GM12878 (cell line): ENCODE data around the gene IDH3A. TPM values are rescaled to one million over a fixed set of nuclear protein-coding genes. Genes with fewer than 3 reads are reported as not detected.

Source experiments
- ATAC-seq: fragments of 200-7000 bp; cut with Tn5 transposase; 3 replicates; pipeline ENCODE4 v1.9.1; 2020; ENCODE audit warnings: mild to moderate bottlenecking, moderate library complexity
- BruUV-seq: library from RNA; stranded (reverse); fragments of 400-500 nt; replicated peaks from 2 replicates; lab custom pipeline; 2021; lab: Mats Ljungman, UMichigan
- CTCF ChIA-PET: fragments of 300-600 bp; sonication (Branson Sonifier 250); formaldehyde crosslinking; extraction: SDS; loops from one replicate; lab custom pipeline; 2021; ENCODE audit warnings: inconsistent platforms; lab: Yijun Ruan, JAX
- POLR2A ChIA-PET: fragments of 350-600 bp; formaldehyde crosslinking; extraction: SDS; loops from one replicate; lab custom pipeline; 2021; ENCODE audit warnings: inconsistent platforms; lab: Charles Lee
- RAD21 ChIA-PET: fragments of 300-600 bp; sonication (Branson Sonifier 250); formaldehyde crosslinking; loops from one replicate; lab custom pipeline; 2023; ENCODE audit warnings: antibody characterized with exemption; ENCODE audit not compliant: unreplicated experiment; lab: Charles Lee
- SMC1A ChIA-PET: fragments of 300-600 bp; sonication (Branson Sonifier 250); formaldehyde crosslinking; loops from one replicate; lab custom pipeline; 2023; ENCODE audit not compliant: unreplicated experiment, uncharacterized antibody; lab: Charles Lee
- DNase-seq: peaks from one replicate; pipeline ENCODE4 v3.0.0-alpha.2; 2011; ENCODE audit warnings: low read depth, low spot score
- FAIRE-seq: peaks from 3 replicates; lab custom pipeline; 2011; peaks lifted over from hg19 to GRCh38; lab: Jason Lieb, UNC
- H2AFZ ChIP-seq: 2 replicates; pipeline ENCODE4 v1.6.0; 2011; ENCODE audit warnings: low read depth, low read length, control low read depth; ENCODE audit not compliant: control insufficient read depth
- H3K27ac ChIP-seq: 2 replicates; pipeline ENCODE4 v1.5.1; 2011; ENCODE audit warnings: control low read depth; ENCODE audit not compliant: control insufficient read depth, insufficient read depth
- H3K27me3 ChIP-seq, 2 experiments: replicated peaks in 1 of 2; 2 replicates each; pipeline versions ENCODE4 v1.6.0 to v1.6.1; 2011; ENCODE audit warnings: low read length in 1 of 2; ENCODE audit not compliant: control insufficient read depth in 2 of 2, insufficient read depth in 2 of 2
- H3K36me3 ChIP-seq, 2 experiments: 2 replicates each; pipeline ENCODE4 v1.5.1; 2011; ENCODE audit warnings: low read length in 1 of 2; ENCODE audit not compliant: control insufficient read depth in 2 of 2, insufficient read depth in 2 of 2
- H3K4me1 ChIP-seq: 2 replicates; pipeline ENCODE4 v1.6.1; 2011; ENCODE audit warnings: mild to moderate bottlenecking, low read length, moderate library complexity, mixed read lengths; ENCODE audit not compliant: control insufficient read depth, insufficient read depth
- H3K4me2 ChIP-seq: 2 replicates; pipeline ENCODE4 v1.6.0; 2011; ENCODE audit warnings: control low read depth; ENCODE audit not compliant: control insufficient read depth, insufficient read depth
- H3K4me3 ChIP-seq: fragments of 200-600 bp; sonication (generic); 2 replicates; pipeline ENCODE4 v1.5.1; 2016
- H3K79me2 ChIP-seq: 2 replicates; pipeline ENCODE4 v1.6.0; 2011; ENCODE audit warnings: low read length; ENCODE audit not compliant: control insufficient read depth, insufficient read depth
- H3K9ac ChIP-seq: 2 replicates; pipeline ENCODE4 v1.8.0; 2011; ENCODE audit warnings: low read length, control low read depth, mixed read lengths; ENCODE audit not compliant: control insufficient read depth, insufficient read depth
- H3K9me3 ChIP-seq: replicated peaks from 3 replicates; pipeline ENCODE4 v1.5.1; 2011; ENCODE audit warnings: mild to moderate bottlenecking, low read length; ENCODE audit not compliant: control insufficient read depth, insufficient read depth
- H4K20me1 ChIP-seq: 2 replicates; pipeline ENCODE4 v1.6.0; 2011; ENCODE audit not compliant: control insufficient read depth, insufficient read depth
- BCLAF1 ChIP-seq: fragments of 450-650 bp; IDR thresholded peaks from 2 replicates; pipeline ENCODE4 v1.6.1; 2017; ENCODE audit warnings: antibody characterized with exemption, mild to moderate bottlenecking, moderate library complexity
- CBX5 ChIP-seq: sonication (generic); IDR thresholded peaks from 2 replicates; pipeline ENCODE4 v1.6.1; 2016; ENCODE audit warnings: low read depth, moderate library complexity, mild to moderate bottlenecking, inconsistent platforms
- CEBPB ChIP-seq, 2 experiments: fragments of 150-350 bp in 1 of 2; IDR thresholded peaks; 2 replicates each; pipeline ENCODE4 v1.6.1; 2012 to 2014; ENCODE audit warnings: low read depth in 2 of 2, low read length in 2 of 2, borderline replicate concordance in 1 of 2, inconsistent platforms in 1 of 2
- CHD4 ChIP-seq: fragments of 200-600 bp; sonication (generic); IDR thresholded peaks from 2 replicates; pipeline ENCODE4 v1.6.1; 2016; ENCODE audit warnings: mild to moderate bottlenecking
- CREM ChIP-seq: IDR thresholded peaks from 2 replicates; pipeline ENCODE4 v1.6.1; 2014; ENCODE audit warnings: antibody characterized with exemption, low read depth
- E2F4 ChIP-seq: IDR thresholded peaks from 2 replicates; pipeline ENCODE4 v1.6.1; 2012; ENCODE audit warnings: low read depth, low read length, improper control_type of control experiment
- E4F1 ChIP-seq: fragments of 450-650 bp; IDR thresholded peaks from 2 replicates; pipeline ENCODE4 v1.6.1; 2018; ENCODE audit warnings: borderline replicate concordance, mild to moderate bottlenecking; ENCODE audit not compliant: partially characterized antibody
- FOS ChIP-seq: IDR thresholded peaks from 3 replicates; pipeline ENCODE4 v1.6.1; 2011; ENCODE audit warnings: borderline replicate concordance; ENCODE audit not compliant: insufficient read length; ENCODE audit errors: extremely low read depth
- HDAC6 ChIP-seq: fragments of 200-600 bp; sonication (generic); IDR thresholded peaks from one replicate; pipeline ENCODE4 v1.8.0; 2017; ENCODE audit warnings: antibody characterized with exemption; ENCODE audit not compliant: unreplicated experiment
- KLF5 ChIP-seq: fragments of 450-650 bp; IDR thresholded peaks from 2 replicates; pipeline ENCODE4 v1.6.1; 2014; ENCODE audit warnings: mild to moderate bottlenecking; ENCODE audit not compliant: partially characterized antibody
- NFYA ChIP-seq: IDR thresholded peaks from 2 replicates; pipeline ENCODE4 v1.6.1; 2011; ENCODE audit warnings: low read depth, mild to moderate bottlenecking, low read length, improper control_type of control experiment, borderline replicate concordance
- RUNX3 ChIP-seq: IDR thresholded peaks from 2 replicates; pipeline ENCODE4 v1.6.1; 2012; ENCODE audit warnings: low read length, inconsistent platforms
- SMAD1 ChIP-seq: fragments of 450-650 bp; IDR thresholded peaks from 2 replicates; pipeline ENCODE4 v1.6.1; 2018; ENCODE audit warnings: mild to moderate bottlenecking, low read depth; ENCODE audit not compliant: partially characterized antibody
- SUPT20H ChIP-seq: IDR thresholded peaks from 2 replicates; pipeline ENCODE4 v1.6.1; 2011; ENCODE audit warnings: low read depth, mild to moderate bottlenecking, low read length, moderate library complexity, borderline replicate concordance; ENCODE audit not compliant: control insufficient read depth
- TARDBP ChIP-seq: IDR thresholded peaks from 2 replicates; pipeline ENCODE4 v1.6.1; 2016; ENCODE audit warnings: borderline replicate concordance
- USF2 ChIP-seq: IDR thresholded peaks from 2 replicates; pipeline ENCODE4 v1.6.1; 2011; ENCODE audit warnings: low read depth, low read length, improper control_type of control experiment, borderline replicate concordance
- ZNF207 ChIP-seq: fragments of 450-650 bp; IDR thresholded peaks from 2 replicates; pipeline ENCODE4 v1.6.1; 2014; ENCODE audit warnings: antibody characterized with exemption, mild to moderate bottlenecking, borderline replicate concordance
- WGBS: methylation state at CpG from one replicate; pipeline ENCODE4 v1.1.6; 2016; ENCODE audit warnings: low lambda C conversion rate; ENCODE audit not compliant: insufficient replicate concordance, insufficient coverage; ENCODE audit errors: missing lambda C conversion rate; 5-methylcytosine and 5-hydroxymethylcytosine counted together
- in situ Hi-C: fragments of 300-500 bp; cut with MboI; formaldehyde crosslinking; loops from 9 replicates; pipeline ENCODE4 v1.14.3; 2018; ENCODE audit warnings: mixed read lengths
- intact Hi-C: fragments of 100-400 bp; cut with micrococcal nuclease; formaldehyde crosslinking; loops from one replicate; pipeline ENCODE4 v1.14.2; 2022; ENCODE audit not compliant: unreplicated experiment
- polyA plus RNA-seq, 11 experiments: library from polyadenylated mRNA; depleted of rRNA in 4 of 11; unstranded in 6 of 11; stranded (reverse) in 5 of 11; fragments of >200 nt; fragmentation: Nextera tagmentation in 4 of 11; fragmentation: Illumina TruSeq in 1 of 11; extraction: Ambion mirVana in 4 of 11; extraction: Trizol in 1 of 11; gene quantifications; 1 replicate in 1 of 11; 2 replicates in 10 of 11; pipeline versions ENCODE4 v1.2.1 to v1.2.3, GENCODE V29; 2011 to 2016; ENCODE audit warnings: inconsistent platforms in 2 of 11, missing spikeins in 2 of 11, low read depth in 1 of 11
- total RNA-seq, 4 experiments: library from RNA; depleted of rRNA in 3 of 4; stranded (reverse); fragments of >200 nt in 3 of 4; fragmentation: Illumina TruSeq in 1 of 4; extraction: Trizol in 1 of 4; gene quantifications; 2 replicates each; pipeline versions ENCODE4 v1.2.1 to v1.2.3, GENCODE V29; 2013 to 2021

The IDH3A gene
- total and polyA plus RNA-seq, 10 of the 15 experiments (the other 5 are each of a cell fraction or from before 2014, with no cell fraction given): 83.9 to 254 (median 195) TPM

- ATAC-seq (peak; percentile 25), FAIRE-seq (no peak), DNase-seq (no peak)
- Histone ChIP-seq H3K27ac (no peak overlapping the region), H2AFZ (no peak overlapping the region; the same call in 1 of the 2 replicates), H3K36me3 (peaks cover 12 to 15% of the 10 kb centered on the region in 2 experiments; a peak in 3 of 4 replicates), H3K79me2 (no peaks in the 10 kb centered on the region), H3K9me3 (peaks cover 8% of the 10 kb centered on the region; the same call in 2 of the 3 replicates), H3K27me3 (no peaks in the 10 kb centered on the region), H3K4me1 (peaks cover 53% of the 10 kb centered on the region), H3K4me2 (no peak overlapping the region; the same call in 1 of the 2 replicates), H4K20me1 (no peaks in the 10 kb centered on the region), H3K4me3 (no peak overlapping the region), H3K9ac (no peak overlapping the region)
- ChIA-PET POLR2A (interaction anchor here (4.1 to 8.0 kb wide), 2 partner anchors 19 to 25 kb away, joined by 19 to 75 read pairs; partner anchors contain the start of gene IDH3A), RAD21 (interaction anchor here (1.1 to 3.2 kb wide), 5 partner anchors 19 to 66 kb away, joined by 3 to 18 read pairs (median 5); partner anchors contain the start of gene CIB2), SMC1A (interaction anchor here (0.9 to 13.7 kb wide), 4 partner anchors 10 to 39 kb away, joined by 3 to 152 read pairs (median 11); partner anchors contain the start of gene IDH3A), CTCF (interaction anchor here (1.2 to 10.1 kb wide), 7 partner anchors 10 to 214 kb away, joined by 3 to 108 read pairs (median 13); partner anchors contain the start of gene CIB2)
- no TSS peak for BruUV-seq
- intact Hi-C loops (no loop called here), in situ Hi-C loops (loop anchor here (25.0 kb wide), 1 partner anchor 813 kb away; no protein-coding TSS in a partner anchor)
- 15% methylated on average over 9 of the region's 9 CpGs for WGBS
- TF ChIP-seq SUPT20H (no peak), KLF5 (no peak), NFYA (no peak), CREM (no peak), TARDBP (no peak), USF2 (no peak), RUNX3 (peak; percentile 60), E2F4 (no peak), E4F1 (no peak), CEBPB (IDR thresholded peaks at IDR 0.05; ENCODE audit: borderline replicate concordance in 1 of 2, low read depth in 2 of 2, low read length in 2 of 2) (no peak), SMAD1 (no peak), CBX5 (no peak), ZNF207 (no peak), HDAC6 (no peak), BCLAF1 (no peak), FOS (no peak), CHD4 (no peak)
These were observed 25.2 kb downstream of the IDH3A start for GRCh38 chr15:78174401-78174800.
